HepG2 (cell line): Measurements from ENCODE around the gene NFATC2. TPM values are rescaled to one million over a fixed set of nuclear protein-coding genes. Genes with fewer than 3 reads are reported as not detected.

ENCODE experiments used
- ATAC-seq: fragments of 200-7000 bp; cut with Tn5 transposase; 3 replicates; pipeline ENCODE4 v1.9.1; 2020; ENCODE audit warnings: mild to moderate bottlenecking, moderate library complexity
- BruUV-seq: library from RNA; stranded (reverse); fragments of 400-500 nt; replicated peaks from 2 replicates; lab custom pipeline; 2021; lab: Mats Ljungman, UMichigan
- CTCF ChIA-PET: fragments of 300-600 bp; formaldehyde crosslinking; extraction: SDS; loops from one replicate; lab custom pipeline; 2021; ENCODE audit warnings: low total read pairs, inconsistent platforms, low intra/inter-chr PET ratio; lab: Yijun Ruan, JAX
- POLR2A ChIA-PET: fragments of 350-600 bp; sonication (Branson Sonifier 250); formaldehyde crosslinking; loops from one replicate; lab custom pipeline; 2020; ENCODE audit warnings: antibody characterized with exemption, inconsistent platforms; lab: Yijun Ruan, JAX
- DNase-seq: peaks from one replicate; pipeline ENCODE4 v3.0.0-alpha.2; 2015; ENCODE audit warnings: low spot score
- FAIRE-seq: peaks from 3 replicates; lab custom pipeline; 2011; peaks lifted over from hg19 to GRCh38; lab: Jason Lieb, UNC
- H2AFZ ChIP-seq: one replicate; pipeline ENCODE4 v1.6.1; 2011; ENCODE audit warnings: low read length, inconsistent platforms
- H3K27ac ChIP-seq: fragments of 300-600 bp; 3 replicates; pipeline ENCODE4 v1.8.0; 2011; ENCODE audit warnings: mixed run types, mild to moderate bottlenecking, mixed read lengths, low read length, inconsistent platforms; ENCODE audit not compliant: insufficient read depth; ENCODE audit errors: extremely low read length
- H3K27me3 ChIP-seq, 2 experiments: fragments of 200-600 bp in 1 of 2; 2 replicates in 1 of 2; 3 replicates in 1 of 2; pipeline versions ENCODE4 v1.6.0 to v1.8.0; 2011; ENCODE audit warnings: low read length in 2 of 2, mild to moderate bottlenecking in 2 of 2, moderate library complexity in 2 of 2, inconsistent platforms in 1 of 2; ENCODE audit not compliant: insufficient read depth in 2 of 2, control insufficient read depth in 1 of 2
- H3K36me3 ChIP-seq, 2 experiments: fragments of 200-600 bp in 1 of 2; replicated peaks in 1 of 2; 2 replicates in 1 of 2; 3 replicates in 1 of 2; pipeline versions ENCODE4 v1.5.1 to v1.8.0; 2011; ENCODE audit warnings: low read length in 2 of 2, inconsistent platforms in 1 of 2; ENCODE audit not compliant: insufficient read depth in 2 of 2, control insufficient read depth in 1 of 2
- H3K4me1 ChIP-seq: 2 replicates; pipeline ENCODE4 v1.5.1; 2012; ENCODE audit warnings: low read length, inconsistent platforms; ENCODE audit not compliant: insufficient read depth
- H3K4me2 ChIP-seq: 2 replicates; pipeline ENCODE4 v1.6.0; 2011; ENCODE audit warnings: low read depth, low read length, inconsistent platforms
- H3K4me3 ChIP-seq, 3 experiments: fragments of 200-600 bp in 1 of 3; sonication (generic), shearing (Covaris generic) in 1 of 3; replicated peaks in 1 of 3; 2 replicates each; pipeline ENCODE4 v1.5.1; 2011 to 2016; ENCODE audit warnings: low read length in 3 of 3, inconsistent platforms in 2 of 3, low read depth in 2 of 3, mild to moderate bottlenecking in 2 of 3, control low read depth in 1 of 3, mixed read lengths in 1 of 3; ENCODE audit not compliant: insufficient read depth in 1 of 3
- H3K79me2 ChIP-seq: one replicate; pipeline ENCODE4 v1.6.1; 2011; ENCODE audit warnings: low read length, inconsistent platforms; ENCODE audit not compliant: insufficient read depth
- H3K9ac ChIP-seq: 2 replicates; pipeline ENCODE4 v1.6.0; 2011; ENCODE audit warnings: mild to moderate bottlenecking, low read depth, low read length, inconsistent platforms; ENCODE audit not compliant: insufficient read depth
- H3K9me3 ChIP-seq: 2 replicates; pipeline ENCODE4 v1.5.1; 2012; ENCODE audit warnings: mild to moderate bottlenecking, low read length
- H4K20me1 ChIP-seq: 2 replicates; pipeline ENCODE4 v1.6.0; 2011; ENCODE audit warnings: inconsistent platforms, mild to moderate bottlenecking, low read length, moderate library complexity; ENCODE audit not compliant: insufficient read depth
- AKAP8 ChIP-seq: sonication (generic); formaldehyde crosslinking; IDR thresholded peaks from 2 replicates; pipeline ENCODE4 v1.5.1; 2020; ENCODE audit warnings: mild to moderate bottlenecking, missing genetic modification reagents
- ATF7-NPFF ChIP-seq: sonication (generic); formaldehyde crosslinking; IDR thresholded peaks from 2 replicates; pipeline ENCODE4 v1.8.1; 2023; ENCODE audit warnings: mild to moderate bottlenecking, low read depth, missing genetic modification reagents, moderate library complexity
- HNF4G ChIP-seq, 2 experiments: sonication (generic) in 1 of 2; formaldehyde crosslinking in 1 of 2; IDR thresholded peaks; 2 replicates each; pipeline versions ENCODE4 v1.4.0 to v1.6.1; 2011 to 2020; ENCODE audit warnings: borderline replicate concordance in 2 of 2, low read depth in 2 of 2, mild to moderate bottlenecking in 2 of 2, low read length in 1 of 2, missing genetic modification reagents in 1 of 2, moderate library complexity in 1 of 2
- HNRNPL ChIP-seq: fragments of 200-400 bp; formaldehyde crosslinking; IDR thresholded peaks from 2 replicates; pipeline ENCODE4 v1.6.1; 2017; ENCODE audit warnings: mild to moderate bottlenecking, low read depth, low read length
- IKZF1 ChIP-seq: fragments of 450-650 bp; IDR thresholded peaks from 2 replicates; pipeline ENCODE4 v1.7.1; 2016
- JARID2 ChIP-seq: sonication (generic); formaldehyde crosslinking; IDR thresholded peaks from 2 replicates; pipeline ENCODE4 v1.8.1; 2023; ENCODE audit warnings: missing genetic modification reagents, inconsistent platforms; ENCODE audit not compliant: insufficient replicate concordance
- MXI1 ChIP-seq: IDR thresholded peaks from 3 replicates; pipeline ENCODE4 v1.6.1; 2012; ENCODE audit warnings: low read depth, low read length, inconsistent platforms, borderline replicate concordance
- TBL1XR1 ChIP-seq: fragments of 150-350 bp; IDR thresholded peaks from 2 replicates; pipeline ENCODE4 v1.6.1; 2014; ENCODE audit warnings: borderline replicate concordance, low read length; ENCODE audit not compliant: partially characterized antibody
- TBP ChIP-seq: sonication (generic); formaldehyde crosslinking; IDR thresholded peaks from 2 replicates; pipeline ENCODE4 v1.5.0; 2020; ENCODE audit warnings: missing genetic modification reagents
- ZMYM3 ChIP-seq: sonication (generic); formaldehyde crosslinking; IDR thresholded peaks from 2 replicates; pipeline ENCODE4 v1.5.1; 2020; ENCODE audit warnings: mild to moderate bottlenecking, missing genetic modification reagents
- ZNF138 ChIP-seq: sonication (generic); formaldehyde crosslinking; IDR thresholded peaks from 2 replicates; pipeline ENCODE4 v1.5.0; 2020; ENCODE audit warnings: mild to moderate bottlenecking, low read depth, missing genetic modification reagents
- ZNF335 ChIP-seq: sonication (generic); formaldehyde crosslinking; IDR thresholded peaks from 2 replicates; pipeline ENCODE4 v1.4.0; 2020; ENCODE audit warnings: missing genetic modification reagents
- ZNF530 ChIP-seq: sonication (generic); formaldehyde crosslinking; IDR thresholded peaks from 2 replicates; pipeline ENCODE4 v1.5.0; 2020; ENCODE audit warnings: low read depth, mild to moderate bottlenecking, missing genetic modification reagents
- ZNF790 ChIP-seq: sonication (generic); formaldehyde crosslinking; IDR thresholded peaks from 2 replicates; pipeline ENCODE4 v1.8.0; 2022; ENCODE audit warnings: missing genetic modification reagents, mild to moderate bottlenecking, borderline replicate concordance
- ZNF83 ChIP-seq: sonication (generic); formaldehyde crosslinking; IDR thresholded peaks from 2 replicates; pipeline ENCODE4 v1.4.0; 2020; ENCODE audit warnings: missing genetic modification reagents, mild to moderate bottlenecking, borderline replicate concordance
- WGBS: methylation state at CpG from one replicate; pipeline ENCODE4 v1.1.6; 2017; ENCODE audit warnings: low lambda C conversion rate; 5-methylcytosine and 5-hydroxymethylcytosine counted together
- in situ Hi-C: cut with HindIII; loops from 2 replicates; pipeline ENCODE4 v1.10.0; 2017; ENCODE audit warnings: low pct_unique_long_range_greater_than_20kb; ENCODE audit not compliant: extremely low pct_ligation_motif_present
- intact Hi-C: fragments of 100-400 bp; cut with micrococcal nuclease; formaldehyde crosslinking; loops from one replicate; pipeline ENCODE4 v1.10.0; 2022; ENCODE audit not compliant: unreplicated experiment
- polyA plus RNA-seq, 8 experiments: library from polyadenylated mRNA; depleted of rRNA in 3 of 8; stranded (reverse) in 7 of 8; unstranded in 1 of 8; fragments of >200 nt; fragmentation: Illumina TruSeq in 4 of 8; extraction: Trizol in 4 of 8; gene quantifications; 2 replicates each; pipeline versions ENCODE4 v1.2.1 to v1.2.3, GENCODE V29; 2011 to 2016; ENCODE audit warnings: low read depth in 4 of 8, missing spikeins in 1 of 8, mixed read lengths in 1 of 8; ENCODE audit not compliant: insufficient read depth in 1 of 8
- total RNA-seq, 5 experiments: library from RNA; depleted of rRNA; stranded (reverse); fragments of >200 nt; fragmentation: Illumina TruSeq; extraction: Trizol; gene quantifications; 2 replicates each; pipeline ENCODE4 v1.2.3, GENCODE V29; 2016; ENCODE audit warnings: low read depth in 1 of 5
- TF ChIP-seq, protein P1 (sequence below): sonication (generic); formaldehyde crosslinking; IDR thresholded peaks from 2 replicates; pipeline ENCODE4 v1.8.1; 2022; ENCODE audit warnings: mild to moderate bottlenecking, missing genetic modification reagents

Gene NFATC2
- total and polyA plus RNA-seq, 2 of the 13 experiments (the other 11 are each of a cell fraction or from before 2014, with no cell fraction given) = 1.9 to 3.3 TPM

DNA sequence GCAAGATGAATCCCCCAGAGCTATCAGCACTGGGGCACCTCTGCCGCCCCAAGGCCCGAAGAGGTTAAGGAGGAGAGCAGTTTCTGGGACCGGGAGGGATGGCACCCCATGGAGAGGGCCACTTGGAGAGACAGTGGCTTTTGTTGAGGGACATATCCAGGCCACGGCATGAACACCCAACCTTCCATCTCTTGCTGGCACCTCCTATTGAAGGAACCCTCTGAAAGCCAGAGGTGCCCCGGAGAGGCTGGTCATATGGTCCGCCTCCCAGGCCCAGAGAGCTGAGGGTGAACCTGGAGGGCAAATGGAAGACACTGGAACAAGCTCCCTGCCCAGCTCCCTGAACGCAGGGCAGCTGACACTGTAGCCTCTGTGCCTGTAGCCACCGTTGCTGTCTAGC is 167.0 kb downstream of the NFATC2 start:
- POLR2A ChIA-PET = no interaction called here
- peaks cover 0 to 16% of the 10 kb centered on the region in 2 experiments; a peak in 1 of 5 replicates for H3K27me3 ChIP-seq
- in situ Hi-C loops = no loop called here

DNA sequence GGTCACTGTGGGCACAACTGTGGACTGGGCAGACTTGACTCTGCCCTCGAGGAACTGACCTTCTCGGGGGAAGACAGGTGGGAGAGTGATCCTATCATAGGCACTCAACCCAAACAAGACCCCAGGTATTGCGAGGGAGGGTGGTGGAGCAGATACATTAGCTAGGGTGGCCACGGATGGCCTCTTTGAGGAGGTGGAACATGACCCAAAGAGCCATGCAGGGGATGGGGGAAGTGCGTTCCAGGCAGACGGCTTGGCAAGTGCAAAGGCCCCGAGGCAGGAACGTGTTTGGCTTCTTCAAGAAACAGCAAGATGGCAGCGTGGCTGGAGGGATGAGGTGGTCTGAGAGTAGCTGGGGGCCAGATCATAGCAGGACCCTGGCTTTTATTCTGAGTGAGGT is 167.6 kb downstream of the NFATC2 start:
- FAIRE-seq = no peak

More for the DNA sequence above, 167.0 kb downstream of the NFATC2 start:
- Histone ChIP-seq H3K4me1 (no peaks in the 10 kb centered on the region), H3K9me3 (no peaks in the 10 kb centered on the region), H3K27ac (no peak overlapping the region), H3K36me3 (no peaks in the 10 kb centered on the region), H3K4me2 (no peak overlapping the region), H4K20me1 (no peaks in the 10 kb centered on the region), H3K79me2 (no peaks in the 10 kb centered on the region), H3K9ac (no peak overlapping the region), H2AFZ (no peak overlapping the region), H3K4me3 (no peak overlapping the region)
- CTCF ChIA-PET = interaction anchor here (2.2 kb wide), 1 partner anchor 249 kb away, joined by 5 read pairs; no protein-coding TSS in a partner anchor
- WGBS = 41% methylated on average over 8 of the region's 8 CpGs
- ATAC-seq (no peak), DNase-seq (no peak), FAIRE-seq (no peak)
- BruUV-seq = no TSS peak
- TF ChIP-seq, protein P1, sequence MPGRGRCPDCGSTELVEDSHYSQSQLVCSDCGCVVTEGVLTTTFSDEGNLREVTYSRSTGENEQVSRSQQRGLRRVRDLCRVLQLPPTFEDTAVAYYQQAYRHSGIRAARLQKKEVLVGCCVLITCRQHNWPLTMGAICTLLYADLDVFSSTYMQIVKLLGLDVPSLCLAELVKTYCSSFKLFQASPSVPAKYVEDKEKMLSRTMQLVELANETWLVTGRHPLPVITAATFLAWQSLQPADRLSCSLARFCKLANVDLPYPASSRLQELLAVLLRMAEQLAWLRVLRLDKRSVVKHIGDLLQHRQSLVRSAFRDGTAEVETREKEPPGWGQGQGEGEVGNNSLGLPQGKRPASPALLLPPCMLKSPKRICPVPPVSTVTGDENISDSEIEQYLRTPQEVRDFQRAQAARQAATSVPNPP = no peak
- TF ChIP-seq ZNF138 (CRISPR knock-in tag) = no peak
- no peak for TF ChIP-seq IKZF1
- no peak for TF ChIP-seq AKAP8 (CRISPR knock-in tag)
- TF ChIP-seq ZNF790 = no peak
- no peak for TF ChIP-seq MXI1
- TF ChIP-seq HNF4G (IDR thresholded peaks at IDR 0.05; ENCODE audit: borderline replicate concordance, low read depth, low read length) = no peak
- TF ChIP-seq HNF4G (CRISPR knock-in tag; IDR thresholded peaks at IDR 0.05; ENCODE audit: borderline replicate concordance, low read depth) = no peak
- TF ChIP-seq TBP (CRISPR knock-in tag) = no peak
- no peak for TF ChIP-seq HNRNPL
- intact Hi-C loops = no loop called here

More for the DNA sequence above, 167.6 kb downstream of the NFATC2 start:
- H3K36me3 ChIP-seq = no peaks in the 10 kb centered on the region
- BruUV-seq = no TSS peak
- no peaks in the 10 kb centered on the region for H3K79me2 ChIP-seq
- H3K27ac ChIP-seq = no peak overlapping the region
- no peaks in the 10 kb centered on the region for H4K20me1 ChIP-seq
- 43% methylated on average over 8 of the region's 9 CpGs for WGBS
- TF ChIP-seq JARID2 = no peak
- no peak for TF ChIP-seq HNF4G (IDR thresholded peaks at IDR 0.05; ENCODE audit: borderline replicate concordance, low read depth, low read length)
- no peak for TF ChIP-seq HNF4G (CRISPR knock-in tag; IDR thresholded peaks at IDR 0.05; ENCODE audit: borderline replicate concordance, low read depth)
- no peak for TF ChIP-seq ZNF83 (CRISPR knock-in tag)
- TF ChIP-seq ZMYM3 (CRISPR knock-in tag) = 0 out of 2 replicates have a peak, but pooled peaks have one; percentile 9
- TF ChIP-seq TBL1XR1 = no peak
- no peak for TF ChIP-seq ATF7-NPFF (CRISPR knock-in tag)
- TF ChIP-seq ZNF335 (CRISPR knock-in tag) = no peak
- TF ChIP-seq ZNF530 = no peak
- intact Hi-C loops = loop anchor here (5.0 kb wide), 1 partner anchor 592 kb away; no protein-coding TSS in a partner anchor
- no peaks in the 10 kb centered on the region for H3K4me1 ChIP-seq
- peaks cover 0 to 18% of the 10 kb centered on the region in 2 experiments; a peak in 1 of 5 replicates for H3K27me3 ChIP-seq
- ATAC-seq (no peak), DNase-seq (no peak)
- H3K9me3 ChIP-seq = no peaks in the 10 kb centered on the region
- ChIA-PET CTCF (interaction anchor here (2.2 kb wide), 1 partner anchor 249 kb away, joined by 5 read pairs; no protein-coding TSS in a partner anchor), POLR2A (no interaction called here)
- no peak overlapping the region for H3K9ac ChIP-seq
- H3K4me2 ChIP-seq = no peak overlapping the region
- in situ Hi-C loops = loop anchor here (5.0 kb wide), 2 partner anchors 217 to 707 kb away; no protein-coding TSS in a partner anchor
- no peak overlapping the region for H3K4me3 ChIP-seq
- no peak overlapping the region for H2AFZ ChIP-seq
